ENCODE measurements around the gene MYO1D.
"Not testable (repeated sequence)": the region's sequence is repeated elsewhere in the genome, so short reads cannot be mapped to it uniquely, and the experiment has no call there.

DNA sequence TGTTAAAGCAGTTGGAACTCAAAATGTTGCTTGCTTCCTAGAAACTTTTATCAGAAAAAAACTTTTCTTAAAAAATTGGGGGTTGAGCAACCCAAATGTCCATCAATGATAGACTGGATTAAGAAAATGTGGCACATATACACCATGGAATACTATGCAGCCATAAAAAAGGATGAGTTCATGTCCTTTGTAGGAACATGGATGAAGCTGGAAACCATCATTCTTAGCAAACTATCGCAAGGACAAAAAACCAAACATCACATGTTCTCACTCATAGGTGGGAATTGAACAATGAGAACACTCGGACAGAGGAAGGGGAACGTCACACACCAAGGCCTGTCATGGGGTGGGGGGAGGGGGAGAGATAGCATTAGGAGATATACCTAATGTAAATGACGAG lies 137.8 kb downstream of the MYO1D start:
- TF ChIP-seq, protein P1, sequence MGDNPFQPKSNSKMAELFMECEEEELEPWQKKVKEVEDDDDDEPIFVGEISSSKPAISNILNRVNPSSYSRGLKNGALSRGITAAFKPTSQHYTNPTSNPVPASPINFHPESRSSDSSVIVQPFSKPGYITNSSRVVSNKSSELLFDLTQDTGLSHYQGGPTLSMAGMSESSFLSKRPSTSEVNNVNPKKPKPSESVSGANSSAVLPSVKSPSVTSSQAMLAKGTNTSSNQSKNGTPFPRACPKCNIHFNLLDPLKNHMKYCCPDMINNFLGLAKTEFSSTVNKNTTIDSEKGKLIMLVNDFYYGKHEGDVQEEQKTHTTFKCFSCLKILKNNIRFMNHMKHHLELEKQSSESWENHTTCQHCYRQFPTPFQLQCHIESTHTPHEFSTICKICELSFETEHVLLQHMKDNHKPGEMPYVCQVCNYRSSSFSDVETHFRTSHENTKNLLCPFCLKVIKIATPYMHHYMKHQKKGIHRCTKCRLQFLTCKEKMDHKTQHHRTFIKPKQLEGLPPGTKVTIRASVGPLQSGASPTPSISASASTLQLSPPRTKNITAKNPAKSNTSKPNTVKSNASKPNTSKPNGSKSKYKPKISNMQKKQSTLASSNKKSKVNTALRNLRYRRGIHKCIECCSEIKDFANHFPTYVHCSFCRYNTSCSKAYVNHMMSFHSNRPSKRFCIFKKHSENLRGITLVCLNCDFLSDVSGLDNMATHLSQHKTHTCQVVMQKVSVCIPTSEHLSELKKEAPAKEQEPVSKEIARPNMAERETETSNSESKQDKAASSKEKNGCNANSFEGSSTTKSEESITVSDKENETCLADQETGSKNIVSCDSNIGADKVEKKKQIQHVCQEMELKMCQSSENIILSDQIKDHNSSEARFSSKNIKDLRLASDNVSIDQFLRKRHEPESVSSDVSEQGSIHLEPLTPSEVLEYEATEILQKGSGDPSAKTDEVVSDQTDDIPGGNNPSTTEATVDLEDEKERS (CRISPR knock-in tag; IDR thresholded peaks at IDR 0.05): not testable (repeated sequence)
- TF ChIP-seq, protein P2, sequence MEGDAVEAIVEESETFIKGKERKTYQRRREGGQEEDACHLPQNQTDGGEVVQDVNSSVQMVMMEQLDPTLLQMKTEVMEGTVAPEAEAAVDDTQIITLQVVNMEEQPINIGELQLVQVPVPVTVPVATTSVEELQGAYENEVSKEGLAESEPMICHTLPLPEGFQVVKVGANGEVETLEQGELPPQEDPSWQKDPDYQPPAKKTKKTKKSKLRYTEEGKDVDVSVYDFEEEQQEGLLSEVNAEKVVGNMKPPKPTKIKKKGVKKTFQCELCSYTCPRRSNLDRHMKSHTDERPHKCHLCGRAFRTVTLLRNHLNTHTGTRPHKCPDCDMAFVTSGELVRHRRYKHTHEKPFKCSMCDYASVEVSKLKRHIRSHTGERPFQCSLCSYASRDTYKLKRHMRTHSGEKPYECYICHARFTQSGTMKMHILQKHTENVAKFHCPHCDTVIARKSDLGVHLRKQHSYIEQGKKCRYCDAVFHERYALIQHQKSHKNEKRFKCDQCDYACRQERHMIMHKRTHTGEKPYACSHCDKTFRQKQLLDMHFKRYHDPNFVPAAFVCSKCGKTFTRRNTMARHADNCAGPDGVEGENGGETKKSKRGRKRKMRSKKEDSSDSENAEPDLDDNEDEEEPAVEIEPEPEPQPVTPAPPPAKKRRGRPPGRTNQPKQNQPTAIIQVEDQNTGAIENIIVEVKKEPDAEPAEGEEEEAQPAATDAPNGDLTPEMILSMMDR (CRISPR knock-in tag; IDR thresholded peaks at IDR 0.05): not testable (repeated sequence)
- TF ChIP-seq JUN (CRISPR knock-in tag; IDR thresholded peaks at IDR 0.05); POLR2A (IDR thresholded peaks at IDR 0.05; ENCODE audit: insufficient read depth in 1 of 2, low read depth in 2 of 2, low read length in 2 of 2); REST (IDR thresholded peaks at IDR 0.05; ENCODE audit: borderline replicate concordance in 1 of 2, low read depth in 1 of 2, low read length in 2 of 2); RAD21 (CRISPR knock-in tag; IDR thresholded peaks at IDR 0.05); SNAPC2 (CRISPR knock-in tag; IDR thresholded peaks at IDR 0.05); ZNF143 (CRISPR knock-in tag; IDR thresholded peaks at IDR 0.05); BRD4 (CRISPR knock-in tag; IDR thresholded peaks at IDR 0.05); SIN3A (IDR thresholded peaks at IDR 0.05; ENCODE audit: borderline replicate concordance, low read depth, low read length); YY1 (IDR thresholded peaks at IDR 0.05; ENCODE audit: insufficient read depth, insufficient replicate concordance, low read depth, low read length); ZMYM2 (CRISPR knock-in tag; IDR thresholded peaks at IDR 0.05); CEBPB (IDR thresholded peaks at IDR 0.05; ENCODE audit: borderline replicate concordance, low read depth, low read length): not testable (repeated sequence)
- TF ChIP-seq, protein P3, sequence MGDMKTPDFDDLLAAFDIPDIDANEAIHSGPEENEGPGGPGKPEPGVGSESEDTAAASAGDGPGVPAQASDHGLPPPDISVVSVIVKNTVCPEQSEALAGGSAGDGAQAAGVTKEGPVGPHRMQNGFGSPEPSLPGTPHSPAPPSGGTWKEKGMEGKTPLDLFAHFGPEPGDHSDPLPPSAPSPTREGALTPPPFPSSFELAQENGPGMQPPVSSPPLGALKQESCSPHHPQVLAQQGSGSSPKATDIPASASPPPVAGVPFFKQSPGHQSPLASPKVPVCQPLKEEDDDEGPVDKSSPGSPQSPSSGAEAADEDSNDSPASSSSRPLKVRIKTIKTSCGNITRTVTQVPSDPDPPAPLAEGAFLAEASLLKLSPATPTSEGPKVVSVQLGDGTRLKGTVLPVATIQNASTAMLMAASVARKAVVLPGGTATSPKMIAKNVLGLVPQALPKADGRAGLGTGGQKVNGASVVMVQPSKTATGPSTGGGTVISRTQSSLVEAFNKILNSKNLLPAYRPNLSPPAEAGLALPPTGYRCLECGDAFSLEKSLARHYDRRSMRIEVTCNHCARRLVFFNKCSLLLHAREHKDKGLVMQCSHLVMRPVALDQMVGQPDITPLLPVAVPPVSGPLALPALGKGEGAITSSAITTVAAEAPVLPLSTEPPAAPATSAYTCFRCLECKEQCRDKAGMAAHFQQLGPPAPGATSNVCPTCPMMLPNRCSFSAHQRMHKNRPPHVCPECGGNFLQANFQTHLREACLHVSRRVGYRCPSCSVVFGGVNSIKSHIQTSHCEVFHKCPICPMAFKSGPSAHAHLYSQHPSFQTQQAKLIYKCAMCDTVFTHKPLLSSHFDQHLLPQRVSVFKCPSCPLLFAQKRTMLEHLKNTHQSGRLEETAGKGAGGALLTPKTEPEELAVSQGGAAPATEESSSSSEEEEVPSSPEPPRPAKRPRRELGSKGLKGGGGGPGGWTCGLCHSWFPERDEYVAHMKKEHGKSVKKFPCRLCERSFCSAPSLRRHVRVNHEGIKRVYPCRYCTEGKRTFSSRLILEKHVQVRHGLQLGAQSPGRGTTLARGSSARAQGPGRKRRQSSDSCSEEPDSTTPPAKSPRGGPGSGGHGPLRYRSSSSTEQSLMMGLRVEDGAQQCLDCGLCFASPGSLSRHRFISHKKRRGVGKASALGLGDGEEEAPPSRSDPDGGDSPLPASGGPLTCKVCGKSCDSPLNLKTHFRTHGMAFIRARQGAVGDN (CRISPR knock-in tag; IDR thresholded peaks at IDR 0.05): not testable (repeated sequence)

Measured in HepG2 (cell line).